NCI-H2029 (cell line): ENCODE data around the gene DLGAP3.
"Not testable (repeated sequence)": the region's sequence is repeated elsewhere in the genome, so short reads cannot be mapped to it uniquely, and the experiment has no call there.

Source experiments
- DNase-seq: peaks from one replicate; lab custom pipeline; 2025; lab: John Stamatoyannopoulos, UW

Gene DLGAP3

GRCh38 chr1:34929497-34929852, at the start of gene DLGAP3:
Gene DLGAP3, minus strand, starts transcription at chr1:34929650. Its CDS starts 24,267 bp downstream, at chr1:34905383.
- no peak for DNase-seq

GRCh38 chr1:34978921-34979320, 49.5 kb upstream of the DLGAP3 start:
- DNase-seq = no peak

DNA sequence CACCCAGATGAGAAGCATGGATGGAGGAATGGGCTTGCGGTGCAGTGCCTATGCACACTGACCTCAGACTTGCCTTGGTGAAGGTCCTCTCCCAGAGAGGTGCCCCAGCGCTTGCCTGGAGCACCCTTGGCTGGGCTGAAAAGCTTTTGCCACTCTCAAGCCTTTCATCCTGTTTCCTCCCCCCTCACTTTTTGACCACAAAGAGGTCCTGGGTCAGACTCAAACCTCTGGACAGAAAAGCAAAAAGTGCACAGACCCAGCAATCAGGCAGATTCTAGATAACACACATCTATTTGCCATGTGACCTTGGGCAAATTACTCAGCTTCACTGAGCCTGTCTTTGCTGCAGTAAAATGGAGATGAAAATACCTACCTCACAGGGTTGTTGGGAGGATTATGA, 48.4 kb upstream of the DLGAP3 start:
- DNase-seq = no peak

GRCh38 chr1:34977210-34977471, 47.7 kb upstream of the DLGAP3 start:
- no peak for DNase-seq

GRCh38 chr1:34976384-34977209, 47.1 kb upstream of the DLGAP3 start:
- DNase-seq = no peak

GRCh38 chr1:34975771-34976170, 46.3 kb upstream of the DLGAP3 start:
- DNase-seq = no peak

GRCh38 chr1:34975338-34975737, 45.9 kb upstream of the DLGAP3 start:
- no peak for DNase-seq

GRCh38 chr1:34974626-34975025, 45.2 kb upstream of the DLGAP3 start:
- DNase-seq = no peak

GRCh38 chr1:34973326-34973725, 43.9 kb upstream of the DLGAP3 start:
- DNase-seq = no peak

DNA sequence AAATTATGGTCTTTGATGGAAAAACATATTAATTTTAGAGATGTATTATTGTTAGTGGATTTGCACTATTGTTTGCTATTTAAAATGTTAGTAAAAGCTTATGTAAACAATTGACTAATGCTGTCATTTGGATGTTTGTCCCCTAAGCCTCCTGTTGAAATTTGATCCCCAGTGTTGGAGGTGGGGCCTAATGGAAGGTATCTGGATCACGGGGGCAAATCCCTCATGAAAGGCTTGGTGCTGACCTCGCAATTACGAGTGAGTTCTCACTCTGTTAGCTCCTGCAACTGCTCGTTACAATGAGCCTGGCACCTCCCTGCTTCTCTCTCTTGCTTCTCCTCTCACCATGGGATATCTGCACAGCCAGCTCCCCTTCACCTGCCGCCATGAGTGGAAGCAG, 41.4 kb upstream of the DLGAP3 start:
- no peak for DNase-seq

DNA sequence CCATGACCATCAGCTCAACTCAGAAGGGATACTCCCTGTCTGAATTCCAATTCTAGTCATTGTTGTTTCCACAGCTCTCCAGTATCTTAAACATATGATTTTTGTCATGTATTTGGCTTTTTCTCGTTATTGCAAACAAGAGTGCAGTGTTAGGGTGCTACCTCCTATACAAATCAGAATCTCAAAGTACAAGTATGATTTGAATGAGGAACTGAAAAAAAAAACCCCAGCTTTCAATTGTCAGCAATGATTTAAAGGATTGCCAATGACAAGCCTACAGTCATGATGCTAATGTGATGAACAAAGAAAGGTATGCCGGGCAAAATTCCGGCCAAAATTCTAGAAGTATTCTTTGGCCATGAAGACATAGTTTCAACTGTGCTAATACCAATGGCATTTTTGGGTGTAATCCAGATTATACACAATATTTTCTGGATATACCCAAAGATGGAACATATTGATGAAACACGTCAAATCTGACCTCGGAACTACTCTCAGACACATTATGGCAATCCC, 40.8 kb upstream of the DLGAP3 start:
- DNase-seq = no peak

DNA sequence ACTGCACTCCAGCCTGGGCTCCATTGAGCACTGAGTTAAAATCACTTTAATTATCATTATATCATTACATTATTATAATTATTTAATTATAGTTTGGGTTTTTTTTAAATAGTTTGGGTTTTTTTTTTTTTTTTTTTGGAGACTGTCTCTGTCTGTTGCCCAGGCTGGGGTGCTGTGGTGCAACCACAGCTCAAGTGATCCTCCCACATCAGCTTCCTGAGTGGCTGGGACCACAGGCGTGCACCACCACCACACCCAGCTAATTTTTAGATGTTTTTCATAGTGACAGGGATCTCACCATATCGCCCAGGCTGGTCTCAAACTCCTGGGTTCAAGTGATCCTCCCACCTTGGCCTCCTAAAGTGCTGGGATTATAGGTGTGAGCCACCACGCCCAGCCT, 38.8 kb upstream of the DLGAP3 start:
- not testable (repeated sequence) for DNase-seq

- DNase-seq = not testable (repeated sequence)
Observed at GRCh38 chr1:34967672-34968071, 38.2 kb upstream of the DLGAP3 start.

- no peak for DNase-seq
Observed at GRCh38 chr1:34965597-34965996, 36.1 kb upstream of the DLGAP3 start.

GRCh38 chr1:34950428-34950827, 21.0 kb upstream of the DLGAP3 start:
- DNase-seq = no peak

- not testable (repeated sequence) for DNase-seq
Observed at GRCh38 chr1:34948739-34949138, 19.3 kb upstream of the DLGAP3 start.

- DNase-seq = not testable (repeated sequence)
Observed at GRCh38 chr1:34947641-34948314, 18.3 kb upstream of the DLGAP3 start.

GRCh38 chr1:34946211-34946610, 16.8 kb upstream of the DLGAP3 start:
- DNase-seq = no peak

GRCh38 chr1:34941798-34942197, 12.3 kb upstream of the DLGAP3 start:
- not testable (repeated sequence) for DNase-seq

DNA sequence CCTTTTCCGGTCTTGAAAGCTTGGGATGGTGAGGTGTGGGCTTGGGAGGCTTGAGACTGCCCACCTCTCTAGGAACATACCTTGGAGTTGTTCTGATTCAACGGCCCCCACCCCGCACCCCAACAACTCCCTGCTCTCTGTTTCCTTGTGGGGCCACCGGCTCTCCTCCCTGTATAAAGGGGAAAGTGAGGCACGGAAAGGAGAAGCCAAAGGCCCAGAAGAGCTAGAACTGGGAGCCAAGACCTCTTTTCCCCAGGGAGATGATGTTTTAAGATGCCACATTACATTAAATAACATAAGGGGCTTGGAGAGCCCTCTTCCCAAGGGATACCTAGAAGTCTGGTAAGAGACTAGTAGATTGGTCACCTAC, 1.2 kb upstream of the DLGAP3 start:
- DNase-seq = no peak

DNA sequence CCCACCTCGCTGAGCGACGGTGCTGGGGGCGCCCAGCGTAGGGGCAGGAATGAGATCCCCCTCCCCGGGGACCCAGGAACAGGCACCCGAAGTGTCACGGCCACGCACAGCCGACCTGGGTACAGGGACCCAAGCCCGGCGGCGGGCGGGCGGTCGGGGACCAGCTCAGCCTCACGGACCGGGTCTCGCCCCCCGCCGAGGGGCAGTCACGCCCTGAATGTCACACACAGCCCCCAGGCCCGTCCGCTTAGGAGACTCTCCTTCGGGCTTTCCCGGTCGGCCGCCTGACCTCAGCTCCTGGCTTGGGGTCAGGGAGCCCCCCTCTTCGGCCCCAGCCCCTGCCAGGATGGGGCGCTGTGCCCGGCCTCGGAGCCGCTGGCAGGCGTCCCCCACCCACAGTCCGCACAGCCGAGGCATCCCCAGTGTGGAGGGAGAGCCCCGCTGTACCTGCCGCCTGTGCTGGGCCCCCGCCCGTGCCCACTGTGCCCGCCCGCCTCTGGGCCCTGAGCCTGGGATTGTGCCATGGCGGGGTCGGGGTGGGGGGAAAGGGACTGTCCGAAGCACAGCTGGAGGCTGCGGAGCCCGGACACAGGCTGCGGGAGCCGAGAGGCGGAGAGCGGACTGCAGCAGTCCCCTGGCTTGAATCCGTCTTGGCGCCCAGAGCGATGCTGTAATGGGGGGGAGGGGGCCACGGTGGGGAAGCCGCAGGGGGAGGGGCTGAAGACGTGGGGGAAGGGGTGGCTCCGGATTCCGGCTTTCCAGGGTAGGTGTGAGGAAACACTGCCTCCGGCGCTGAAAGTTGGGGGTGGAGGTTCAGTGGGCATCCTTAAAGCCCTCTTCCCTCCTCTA, 627 bp upstream of the DLGAP3 start:
- DNase-seq = no peak

DNA sequence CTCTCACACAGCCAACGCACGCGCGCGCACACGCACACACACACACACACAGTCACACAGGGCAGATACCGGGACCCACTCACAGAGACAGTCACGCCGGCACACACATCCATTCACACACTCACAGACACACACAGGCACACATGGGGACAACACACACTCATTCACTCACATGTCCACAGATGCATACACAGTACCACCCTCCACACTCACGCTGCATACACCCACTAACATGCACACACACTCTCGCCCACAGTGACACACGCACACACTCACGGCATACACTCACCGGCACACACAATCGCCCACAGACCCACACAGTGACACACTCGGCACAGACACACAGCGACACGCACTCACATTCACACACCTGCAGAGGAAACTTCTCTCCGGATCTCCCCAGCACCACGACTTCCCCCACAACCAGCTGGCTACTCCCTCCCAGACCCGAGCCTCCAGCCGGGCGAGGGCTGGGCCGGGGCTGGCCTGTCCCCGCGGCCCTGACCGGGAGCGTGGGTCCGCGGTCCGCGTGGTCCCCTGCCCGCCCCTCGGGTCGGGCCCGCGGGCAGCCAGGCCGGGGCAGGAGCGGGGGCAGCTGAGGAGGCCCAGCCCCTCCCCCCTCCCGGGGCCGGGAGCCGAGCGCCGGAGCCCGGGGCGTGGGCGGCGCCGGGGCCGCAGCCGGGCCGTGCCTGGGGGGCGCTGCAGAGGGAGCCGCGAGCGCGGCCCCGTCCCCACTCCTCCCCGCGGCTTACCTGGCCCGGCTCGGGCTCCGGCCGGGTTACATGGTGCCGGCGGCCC, 552 bp downstream of the DLGAP3 start:
- DNase-seq = no peak
